ENCODE results near the gene NLRP7. TPM values are rescaled to one million over a fixed set of nuclear protein-coding genes. Genes with fewer than 3 reads are reported as not detected.
"Not testable (repeated sequence)": the region's sequence is repeated elsewhere in the genome, so short reads cannot be mapped to it uniquely, and the experiment has no call there.

The NLRP7 gene
- total and polyA plus RNA-seq, 2 experiments from 2014 or later = 0.73 to 1.8 TPM

DNA sequence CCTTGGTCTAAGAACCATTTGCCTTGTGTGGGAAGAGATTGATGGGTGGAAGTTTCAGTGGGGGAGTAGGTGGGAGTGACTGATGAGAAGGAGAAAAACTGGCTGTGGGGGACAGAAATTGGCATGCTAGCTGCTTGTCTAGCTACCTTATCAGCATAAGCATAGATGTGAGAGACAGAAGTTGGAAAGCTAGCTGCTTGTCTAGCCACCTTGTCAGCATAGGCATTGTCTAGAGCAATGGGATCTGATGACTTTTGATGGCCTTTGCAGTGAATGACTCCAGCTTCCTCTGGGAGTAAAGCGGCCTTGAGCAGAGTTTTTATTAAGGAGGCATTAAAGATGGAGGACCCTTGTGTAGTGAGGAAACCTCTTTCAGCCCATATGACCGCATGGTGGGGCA, 51.3 kb downstream of the NLRP7 start:
- TF ChIP-seq, protein P1, sequence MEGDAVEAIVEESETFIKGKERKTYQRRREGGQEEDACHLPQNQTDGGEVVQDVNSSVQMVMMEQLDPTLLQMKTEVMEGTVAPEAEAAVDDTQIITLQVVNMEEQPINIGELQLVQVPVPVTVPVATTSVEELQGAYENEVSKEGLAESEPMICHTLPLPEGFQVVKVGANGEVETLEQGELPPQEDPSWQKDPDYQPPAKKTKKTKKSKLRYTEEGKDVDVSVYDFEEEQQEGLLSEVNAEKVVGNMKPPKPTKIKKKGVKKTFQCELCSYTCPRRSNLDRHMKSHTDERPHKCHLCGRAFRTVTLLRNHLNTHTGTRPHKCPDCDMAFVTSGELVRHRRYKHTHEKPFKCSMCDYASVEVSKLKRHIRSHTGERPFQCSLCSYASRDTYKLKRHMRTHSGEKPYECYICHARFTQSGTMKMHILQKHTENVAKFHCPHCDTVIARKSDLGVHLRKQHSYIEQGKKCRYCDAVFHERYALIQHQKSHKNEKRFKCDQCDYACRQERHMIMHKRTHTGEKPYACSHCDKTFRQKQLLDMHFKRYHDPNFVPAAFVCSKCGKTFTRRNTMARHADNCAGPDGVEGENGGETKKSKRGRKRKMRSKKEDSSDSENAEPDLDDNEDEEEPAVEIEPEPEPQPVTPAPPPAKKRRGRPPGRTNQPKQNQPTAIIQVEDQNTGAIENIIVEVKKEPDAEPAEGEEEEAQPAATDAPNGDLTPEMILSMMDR (IDR thresholded peaks at IDR 0.05; ENCODE audit: low read depth, low read length) = no peak
- no peak for DNase-seq (ENCODE audit: low read depth in 1 of 2, low spot score in 1 of 2)
- Histone ChIP-seq H3K36me3 (no peaks in the 10 kb centered on the region), H3K27ac (no peak overlapping the region), H3K27me3 (no peaks in the 10 kb centered on the region), H3K4me3 (no peak overlapping the region), H3K4me1 (ENCODE audit: low read depth) (no peaks in the 10 kb centered on the region), H3K9me3 (ENCODE audit: low read depth) (no peaks in the 10 kb centered on the region)

DNA sequence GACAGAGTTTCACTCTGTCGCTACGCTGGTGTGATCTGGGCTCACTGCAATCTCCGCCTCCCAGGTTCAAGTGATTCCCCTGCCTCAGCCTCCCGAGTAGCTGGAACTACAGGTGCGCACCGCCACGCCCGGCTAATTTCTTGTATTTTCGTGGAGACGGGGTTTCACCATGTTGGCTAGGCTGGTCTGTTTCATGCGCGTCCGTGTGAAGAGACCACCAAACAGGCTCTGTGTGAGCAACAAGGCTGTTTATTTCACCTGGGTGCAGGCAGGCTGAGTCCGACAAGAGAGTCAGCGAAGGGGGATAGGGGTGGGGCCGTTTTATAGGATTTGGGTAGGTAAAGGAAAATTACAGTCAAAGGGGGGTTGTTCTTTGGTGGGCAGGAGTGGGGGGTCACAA, 53.2 kb downstream of the NLRP7 start:
- H3K27ac ChIP-seq; H3K4me3 ChIP-seq; DNase-seq (ENCODE audit: low read depth in 1 of 2, low spot score in 1 of 2): not testable (repeated sequence)

DNA sequence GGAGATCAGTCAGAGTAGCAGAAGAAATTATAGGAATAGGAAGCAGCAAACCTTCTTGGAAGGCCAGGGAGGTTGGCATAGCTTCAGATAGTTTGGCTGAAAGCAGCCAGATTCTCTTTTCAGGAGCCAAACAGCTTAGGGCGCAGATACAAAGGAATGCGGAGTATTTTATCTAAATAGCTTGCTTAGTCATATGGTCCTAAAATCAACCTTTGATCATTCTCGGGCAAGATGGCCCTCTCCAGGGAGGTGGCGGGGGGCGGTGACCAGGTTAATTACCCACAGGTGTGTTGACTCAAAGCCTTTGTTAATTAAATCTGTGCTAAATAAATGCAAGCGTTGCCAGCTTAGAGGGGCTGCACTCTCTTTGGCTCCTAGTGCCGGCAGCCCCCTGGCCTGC, 53.9 kb downstream of the NLRP7 start:
- Histone ChIP-seq H3K27ac (no peak overlapping the region), H3K36me3 (no peaks in the 10 kb centered on the region), H3K27me3 (no peaks in the 10 kb centered on the region), H3K4me3 (no peak overlapping the region), H3K4me1 (ENCODE audit: low read depth) (no peaks in the 10 kb centered on the region), H3K9me3 (ENCODE audit: low read depth) (no peaks in the 10 kb centered on the region)
- no peak for DNase-seq (ENCODE audit: low read depth in 1 of 2, low spot score in 1 of 2)
- TF ChIP-seq, protein P1 (IDR thresholded peaks at IDR 0.05; ENCODE audit: low read depth, low read length) = no peak

More for the DNA sequence above, 53.2 kb downstream of the NLRP7 start:
- not testable (repeated sequence) for H3K9me3 ChIP-seq (ENCODE audit: low read depth); H3K4me1 ChIP-seq (ENCODE audit: low read depth); H3K36me3 ChIP-seq; H3K27me3 ChIP-seq

DNA sequence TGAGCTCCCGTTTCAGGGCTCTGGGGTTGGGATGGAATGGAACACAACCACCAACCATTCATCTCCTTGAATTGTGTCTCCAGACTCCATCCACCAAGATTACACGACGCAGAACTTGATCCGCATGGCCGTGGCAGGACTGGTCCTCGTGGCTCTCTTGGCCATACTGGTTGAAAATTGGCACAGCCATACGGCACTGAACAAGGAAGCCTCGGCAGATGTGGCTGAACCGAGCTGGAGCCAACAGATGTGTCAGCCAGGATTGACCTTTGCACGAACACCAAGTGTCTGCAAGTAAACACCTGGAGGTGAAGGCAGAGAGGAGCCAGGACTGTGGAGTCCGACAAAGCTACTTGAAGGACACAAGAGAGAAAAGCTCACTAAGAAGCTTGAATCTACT, 57.8 kb downstream of the NLRP7 start:
- DNase-seq (ENCODE audit: low read depth in 1 of 2, low spot score in 1 of 2) = no peak
- H3K4me1 ChIP-seq (ENCODE audit: low read depth) = no peaks in the 10 kb centered on the region
- no peak overlapping the region for H3K27ac ChIP-seq
- H3K36me3 ChIP-seq = no peaks in the 10 kb centered on the region
- H3K9me3 ChIP-seq (ENCODE audit: low read depth) = no peaks in the 10 kb centered on the region
- TF ChIP-seq, protein P1 (IDR thresholded peaks at IDR 0.05; ENCODE audit: low read depth, low read length) = no peak
- no peaks in the 10 kb centered on the region for H3K27me3 ChIP-seq
- no peak overlapping the region for H3K4me3 ChIP-seq

DNA sequence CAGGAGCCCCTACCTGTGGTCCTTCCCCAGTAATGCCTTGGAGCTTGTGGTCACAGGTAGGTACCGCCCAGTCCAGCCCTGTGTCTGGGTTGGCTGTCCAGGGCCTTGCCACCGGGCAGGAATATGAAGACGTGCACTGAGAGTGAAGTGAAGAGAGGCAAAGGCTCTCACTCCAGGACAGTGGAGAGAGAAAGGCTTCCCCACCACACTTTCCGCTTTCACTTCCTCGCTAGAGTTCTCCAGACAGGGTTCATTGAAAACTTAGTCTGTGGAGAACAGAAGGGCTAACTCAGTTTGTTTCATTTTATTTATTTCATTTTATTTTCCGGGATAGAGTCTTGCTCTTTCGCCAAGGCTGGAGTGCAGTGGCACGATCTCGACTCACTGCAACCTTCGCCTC, 59.1 kb downstream of the NLRP7 start:
- Histone ChIP-seq H3K36me3 (no peaks in the 10 kb centered on the region), H3K4me3 (no peak overlapping the region), H3K9me3 (ENCODE audit: low read depth) (no peaks in the 10 kb centered on the region), H3K4me1 (ENCODE audit: low read depth) (no peaks in the 10 kb centered on the region), H3K27ac (no peak overlapping the region), H3K27me3 (no peaks in the 10 kb centered on the region)
- TF ChIP-seq, protein P1 (IDR thresholded peaks at IDR 0.05; ENCODE audit: low read depth, low read length) = no peak
- no peak for DNase-seq (ENCODE audit: low read depth in 1 of 2, low spot score in 1 of 2)

DNA sequence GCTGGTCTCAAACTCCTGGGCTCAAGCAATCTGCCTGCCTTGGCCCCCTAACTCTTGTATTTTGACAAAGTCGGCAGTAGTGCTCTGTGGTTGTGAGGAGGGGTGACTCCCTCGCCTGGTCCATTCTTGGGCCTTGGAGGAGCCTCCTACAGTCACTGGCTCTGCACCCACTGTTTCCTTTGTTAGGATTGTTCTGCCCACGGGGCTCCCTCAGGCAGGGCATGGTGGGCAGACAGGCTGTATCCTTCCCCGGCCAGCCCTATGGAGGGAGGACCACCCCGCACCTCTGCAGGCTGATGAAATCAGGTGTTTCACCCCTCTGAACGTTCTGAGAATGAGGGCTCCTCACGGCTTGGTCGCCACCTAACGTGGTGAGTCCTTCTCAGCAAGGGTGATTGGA, 64.1 kb downstream of the NLRP7 start:
- no peak overlapping the region for H3K27ac ChIP-seq
- no peaks in the 10 kb centered on the region for H3K27me3 ChIP-seq
- no peaks in the 10 kb centered on the region for H3K36me3 ChIP-seq
- no peak overlapping the region for H3K4me3 ChIP-seq
- DNase-seq (ENCODE audit: low read depth in 1 of 2, low spot score in 1 of 2) = no peak
- no peaks in the 10 kb centered on the region for H3K4me1 ChIP-seq (ENCODE audit: low read depth)
- TF ChIP-seq, protein P1 (IDR thresholded peaks at IDR 0.05; ENCODE audit: low read depth, low read length) = no peak
- no peaks in the 10 kb centered on the region for H3K9me3 ChIP-seq (ENCODE audit: low read depth)
